HG03135 (cell line): ENCODE data around the gene TMEM81.

Experiments
- ATAC-seq: cut with Tn5 transposase; IDR thresholded peaks from one replicate; pipeline ENCODE4 v1.9.1; 2021; ENCODE audit warnings: mild to moderate bottlenecking, moderate library complexity; ENCODE audit not compliant: unreplicated experiment

TMEM81 gene, protein sequence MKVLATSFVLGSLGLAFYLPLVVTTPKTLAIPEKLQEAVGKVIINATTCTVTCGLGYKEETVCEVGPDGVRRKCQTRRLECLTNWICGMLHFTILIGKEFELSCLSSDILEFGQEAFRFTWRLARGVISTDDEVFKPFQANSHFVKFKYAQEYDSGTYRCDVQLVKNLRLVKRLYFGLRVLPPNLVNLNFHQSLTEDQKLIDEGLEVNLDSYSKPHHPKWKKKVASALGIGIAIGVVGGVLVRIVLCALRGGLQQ

GRCh38 chr1:205084360-205084759 is at the start of gene TMEM81:
Gene TMEM81, minus strand, starts transcription at chr1:205084460. Its CDS starts 140 bp downstream, at chr1:205084320.
- no peak for ATAC-seq

GRCh38 chr1:205133287-205133686 is 49.0 kb upstream of the TMEM81 start:
- no peak for ATAC-seq

DNA sequence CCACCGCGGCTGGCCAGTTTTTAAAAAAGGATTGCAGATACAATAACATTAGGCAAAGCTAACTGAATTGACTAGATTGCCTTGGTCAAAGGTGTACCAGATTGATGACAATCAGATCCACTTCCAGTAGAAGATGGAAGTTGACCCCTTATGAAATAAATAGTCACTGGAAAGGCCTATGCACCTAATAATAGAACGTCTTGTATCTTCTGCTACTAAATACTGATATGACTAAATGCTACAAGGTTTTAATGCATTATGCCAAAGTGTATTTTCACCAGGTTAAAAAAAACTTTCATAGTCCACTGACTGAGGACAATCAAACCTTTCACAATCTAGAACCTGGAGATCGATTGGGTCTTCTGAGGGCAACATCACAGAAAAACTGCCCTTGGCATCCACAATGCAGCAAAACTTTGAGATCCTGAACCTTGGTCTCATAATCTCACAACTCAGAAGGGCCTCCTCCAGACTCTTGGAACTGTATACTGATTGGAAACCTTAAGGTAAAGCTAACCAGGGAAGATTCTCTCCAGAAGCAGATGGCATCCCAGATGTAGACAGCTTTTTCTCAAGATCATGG is 45.3 kb upstream of the TMEM81 start:
- no peak for ATAC-seq

- no peak for ATAC-seq
Observed at GRCh38 chr1:205128050-205128449, 43.8 kb upstream of the TMEM81 start.

GRCh38 chr1:205127646-205128045 is 43.4 kb upstream of the TMEM81 start:
- ATAC-seq, result no peak

DNA sequence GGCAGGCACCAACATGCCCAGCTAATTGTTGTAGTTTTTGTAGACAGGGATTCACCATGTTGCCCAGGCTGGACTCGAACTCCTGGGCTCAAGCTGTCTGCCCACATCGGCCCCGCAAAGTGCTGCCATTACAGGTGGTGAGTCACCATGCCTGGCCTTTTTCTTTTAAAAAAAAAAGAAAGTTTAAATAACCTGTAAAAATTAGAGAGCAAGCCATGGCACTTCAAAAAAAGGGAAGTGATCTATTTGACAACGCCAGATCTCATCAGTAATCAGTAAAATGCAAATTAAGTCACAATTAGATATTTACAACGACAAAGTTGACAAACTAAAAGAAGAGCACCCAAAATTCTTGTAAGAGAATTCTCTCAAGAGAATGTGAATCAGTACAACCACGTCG is 40.5 kb upstream of the TMEM81 start:
- ATAC-seq, result no peak

DNA sequence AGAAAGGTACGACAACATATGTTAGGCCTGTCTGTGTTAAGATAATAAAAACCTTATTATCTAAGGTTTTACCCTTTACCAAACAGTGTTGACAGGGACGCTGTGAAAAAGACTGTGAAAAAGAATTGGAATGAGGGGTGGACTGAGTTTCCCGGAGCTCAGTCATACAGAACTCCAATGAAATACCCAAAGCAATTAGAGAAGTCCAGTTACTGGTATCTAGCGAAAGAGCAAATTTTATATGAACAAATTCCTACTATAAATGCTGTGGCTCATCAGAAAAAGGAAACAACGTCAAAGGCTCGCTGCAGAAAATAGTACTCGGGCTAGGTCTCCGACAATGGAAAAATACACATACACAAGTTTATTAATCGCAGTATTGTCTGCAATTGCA is 38.2 kb upstream of the TMEM81 start:
- peak; percentile 12 for ATAC-seq

DNA sequence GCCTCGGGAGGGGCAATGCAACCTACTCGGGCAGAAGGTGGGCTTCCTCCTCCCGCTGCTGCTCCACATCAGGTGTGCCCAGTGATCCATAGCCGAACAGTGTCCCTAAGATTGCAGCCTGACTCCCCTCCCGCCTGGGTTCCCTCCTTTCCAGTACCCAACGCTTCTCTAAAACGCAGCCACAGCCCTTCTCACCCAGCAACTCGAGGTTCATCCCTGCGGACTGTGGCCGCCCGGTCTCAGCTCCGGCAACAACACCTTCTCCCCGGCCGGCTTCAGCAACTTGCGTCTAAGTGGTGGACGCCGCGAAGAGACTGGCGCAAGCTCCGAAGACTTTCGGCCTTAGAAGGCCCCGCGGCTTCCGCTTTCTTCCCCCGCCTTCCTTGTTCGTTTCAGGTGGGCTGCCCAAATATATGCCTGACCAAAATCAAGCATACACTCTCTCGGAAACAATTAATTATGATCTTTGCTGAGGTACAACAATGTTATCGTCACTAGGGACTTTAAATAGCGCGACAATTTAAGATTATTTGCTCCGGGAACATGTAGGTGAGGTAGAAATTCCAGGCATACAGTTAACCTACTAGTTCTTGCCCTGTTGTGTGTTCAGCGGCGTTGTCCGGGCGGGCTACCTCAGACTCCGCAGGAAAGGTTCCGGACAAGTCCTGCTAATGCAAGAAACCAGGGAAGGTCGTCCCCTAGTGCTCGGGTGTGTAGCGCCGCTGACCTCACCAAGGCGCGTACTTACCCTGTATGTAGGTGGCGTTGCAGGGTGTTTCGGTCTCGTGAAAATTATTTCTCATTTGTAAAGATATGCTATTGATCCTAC is 37.6 kb upstream of the TMEM81 start, which contains the start of gene RBBP5:
Gene RBBP5, minus strand, starts transcription at position 319 of the 829 bp plus-strand sequence. Its CDS starts 105 bp downstream, at position 214.
- peak; percentile 89 for ATAC-seq

DNA sequence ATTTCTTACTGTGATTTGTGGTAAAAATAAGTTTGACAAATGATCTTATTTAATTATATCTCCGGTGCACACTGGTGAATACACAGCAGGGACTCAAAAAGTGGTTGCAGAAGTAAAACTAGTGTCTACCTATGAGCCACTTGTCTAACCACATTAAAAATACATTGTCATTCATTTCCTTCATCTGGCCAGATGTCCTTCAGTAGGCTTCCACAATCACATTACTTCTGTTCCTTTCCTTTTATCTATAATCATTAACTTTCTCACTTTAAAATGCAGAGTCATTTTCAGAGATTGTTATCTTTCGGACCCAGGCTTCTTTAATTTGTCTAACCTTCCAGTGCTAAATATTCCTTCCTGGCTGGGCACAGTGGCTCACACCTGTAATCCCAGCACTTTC is 34.5 kb upstream of the TMEM81 start:
- no peak for ATAC-seq

- ATAC-seq, result no peak
Observed at GRCh38 chr1:205111354-205111753, 27.1 kb upstream of the TMEM81 start.

GRCh38 chr1:205109711-205110110 is 25.5 kb upstream of the TMEM81 start:
- ATAC-seq, result no peak

DNA sequence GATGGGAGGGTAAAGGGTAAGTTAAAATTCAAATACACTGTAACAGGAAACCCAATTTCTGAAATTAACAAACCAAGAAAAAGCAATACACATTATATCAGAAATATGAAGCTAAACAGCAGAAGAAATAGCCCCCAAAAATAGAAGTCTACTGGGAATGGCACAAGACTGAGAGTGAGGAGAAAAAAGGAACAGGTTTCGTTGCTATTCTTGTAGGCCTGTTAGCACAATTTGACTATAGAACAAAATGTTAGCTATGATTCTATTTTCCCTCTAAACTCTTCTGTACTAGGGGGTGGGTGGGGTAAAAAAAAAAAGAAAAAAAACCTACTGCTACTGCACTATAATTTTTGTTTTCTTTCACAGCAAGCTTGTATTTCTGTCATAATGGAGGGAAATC is 25.0 kb upstream of the TMEM81 start:
- ATAC-seq, result no peak

DNA sequence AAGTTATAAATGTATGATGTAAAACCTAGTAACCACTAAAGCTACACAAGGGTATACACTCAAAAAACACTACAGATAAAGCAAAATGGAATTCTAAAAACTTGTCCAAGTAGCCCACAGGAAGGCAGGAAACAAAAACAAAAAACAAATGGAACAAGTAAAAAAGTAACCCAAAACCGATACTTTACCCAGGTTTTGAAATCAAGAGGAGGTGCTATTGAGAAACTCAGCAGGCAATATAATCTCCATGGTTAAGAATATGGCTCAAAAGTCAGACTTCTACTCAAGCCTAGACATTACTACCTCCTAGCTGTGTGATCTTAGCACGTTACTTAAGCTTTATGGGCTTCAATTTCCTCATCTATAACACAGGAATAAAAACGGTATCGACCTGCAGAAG is 24.2 kb upstream of the TMEM81 start:
- no peak for ATAC-seq

DNA sequence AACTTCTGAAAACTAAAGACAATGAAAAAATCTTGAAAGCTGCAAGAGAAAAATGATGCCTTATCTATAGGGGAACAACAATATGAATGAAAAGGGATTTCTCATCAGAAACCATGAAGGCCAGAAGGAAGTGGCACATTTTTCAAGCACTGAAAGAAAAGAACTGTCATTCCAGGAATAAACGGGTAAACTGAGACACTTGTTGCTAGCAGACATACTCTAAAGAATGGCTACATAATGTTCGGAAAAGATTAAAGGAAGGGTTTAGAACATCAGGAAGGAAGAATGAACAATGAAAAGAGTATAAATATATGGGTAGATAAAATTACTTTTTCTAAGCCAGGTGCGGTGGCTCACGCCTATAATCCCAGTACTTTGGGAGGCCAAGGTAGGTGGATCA is 23.1 kb upstream of the TMEM81 start:
- ATAC-seq, result no peak

- ATAC-seq, result no peak
Observed at GRCh38 chr1:205102404-205102803, 18.1 kb upstream of the TMEM81 start.

DNA sequence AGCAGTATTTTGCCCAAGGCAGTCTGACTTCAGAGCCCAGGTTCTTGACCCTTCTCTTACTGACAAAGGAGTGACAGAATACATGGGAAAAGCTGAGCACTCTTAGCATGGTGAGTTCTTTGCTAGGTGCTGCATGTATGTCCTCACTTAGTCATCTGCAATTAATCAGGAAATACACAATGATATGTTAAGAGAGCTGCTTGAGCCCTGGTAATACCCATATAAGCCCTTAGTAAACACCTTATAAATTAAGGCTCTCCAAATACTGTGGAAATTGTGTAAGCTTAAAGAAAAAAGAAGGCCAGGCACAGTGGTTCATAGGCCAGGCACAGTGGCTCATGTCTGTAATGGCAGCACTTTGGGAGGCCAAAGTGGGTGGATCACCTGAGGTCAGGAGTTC is 14.0 kb upstream of the TMEM81 start:
- no peak for ATAC-seq

- no peak for ATAC-seq
Observed at GRCh38 chr1:205095422-205095821, 11.2 kb upstream of the TMEM81 start.

- ATAC-seq, result no peak
Observed at GRCh38 chr1:205091043-205091740, 6.9 kb upstream of the TMEM81 start.

DNA sequence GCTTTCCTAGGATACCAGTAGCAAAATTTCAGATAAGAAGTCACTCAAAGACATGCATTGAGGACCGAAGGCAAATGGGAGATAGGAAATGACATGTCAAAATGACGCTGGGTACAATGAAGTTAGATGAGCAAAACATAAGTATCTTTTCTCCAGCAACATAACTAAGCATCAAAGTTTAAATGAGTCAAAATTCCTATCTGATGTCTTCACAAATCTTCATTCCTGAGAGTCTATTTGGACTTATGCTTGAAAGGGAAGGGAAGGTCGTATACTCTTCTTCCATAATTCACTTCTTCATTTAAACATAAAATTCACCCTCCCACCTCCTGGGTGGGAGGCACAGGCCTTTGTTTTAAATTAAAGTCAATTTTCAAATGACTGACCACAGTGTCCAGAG is 4.1 kb upstream of the TMEM81 start:
- no peak for ATAC-seq

DNA sequence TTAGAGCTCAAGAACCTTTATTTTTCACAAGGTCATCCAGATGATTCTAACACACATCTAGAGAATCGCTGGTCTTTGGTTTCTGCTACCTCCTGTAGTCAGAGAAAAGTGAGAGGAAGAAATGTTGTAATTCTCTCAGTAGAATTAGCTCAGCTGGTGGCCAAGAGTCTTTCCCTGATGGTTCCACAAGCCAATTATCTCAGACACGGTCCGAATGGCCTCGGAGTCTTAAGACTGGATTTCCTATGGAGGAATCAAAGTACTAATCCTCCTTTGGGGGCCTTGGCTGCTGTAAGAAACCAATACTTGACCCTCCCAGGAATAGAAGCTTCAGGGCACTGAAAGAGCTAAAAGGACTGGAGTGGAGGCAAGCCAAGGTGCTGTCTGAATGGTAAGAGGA is 1.8 kb downstream of the TMEM81 start:
- no peak for ATAC-seq

DNA sequence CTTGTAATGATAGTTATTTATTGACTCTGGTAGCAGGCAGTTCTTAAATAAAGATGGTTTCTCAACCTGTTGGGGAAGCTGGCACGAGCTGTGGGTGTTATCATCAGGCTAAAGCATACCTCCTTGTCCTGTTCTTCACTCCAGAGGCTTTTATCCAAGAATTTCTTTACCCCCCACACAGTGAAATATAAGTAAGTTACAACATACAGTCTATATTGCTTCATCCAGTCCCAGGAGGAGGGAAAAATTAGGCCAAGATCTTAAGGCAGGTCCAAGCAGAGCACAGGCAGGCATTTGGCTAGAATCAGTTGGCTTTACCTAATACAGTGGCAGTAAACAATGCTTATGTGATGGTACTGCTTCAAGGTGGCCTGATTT is 6.3 kb downstream of the TMEM81 start:
- ATAC-seq, result no peak
